NCI-H1092 (cell line): Measurements from ENCODE around the gene ZMYM4.
"Not testable (repeated sequence)": the region's sequence is repeated elsewhere in the genome, so short reads cannot be mapped to it uniquely, and the experiment has no call there.

Experiments used
- DNase-seq: peaks from one replicate; lab custom pipeline; 2025; lab: John Stamatoyannopoulos, UW

The ZMYM4 gene

DNA sequence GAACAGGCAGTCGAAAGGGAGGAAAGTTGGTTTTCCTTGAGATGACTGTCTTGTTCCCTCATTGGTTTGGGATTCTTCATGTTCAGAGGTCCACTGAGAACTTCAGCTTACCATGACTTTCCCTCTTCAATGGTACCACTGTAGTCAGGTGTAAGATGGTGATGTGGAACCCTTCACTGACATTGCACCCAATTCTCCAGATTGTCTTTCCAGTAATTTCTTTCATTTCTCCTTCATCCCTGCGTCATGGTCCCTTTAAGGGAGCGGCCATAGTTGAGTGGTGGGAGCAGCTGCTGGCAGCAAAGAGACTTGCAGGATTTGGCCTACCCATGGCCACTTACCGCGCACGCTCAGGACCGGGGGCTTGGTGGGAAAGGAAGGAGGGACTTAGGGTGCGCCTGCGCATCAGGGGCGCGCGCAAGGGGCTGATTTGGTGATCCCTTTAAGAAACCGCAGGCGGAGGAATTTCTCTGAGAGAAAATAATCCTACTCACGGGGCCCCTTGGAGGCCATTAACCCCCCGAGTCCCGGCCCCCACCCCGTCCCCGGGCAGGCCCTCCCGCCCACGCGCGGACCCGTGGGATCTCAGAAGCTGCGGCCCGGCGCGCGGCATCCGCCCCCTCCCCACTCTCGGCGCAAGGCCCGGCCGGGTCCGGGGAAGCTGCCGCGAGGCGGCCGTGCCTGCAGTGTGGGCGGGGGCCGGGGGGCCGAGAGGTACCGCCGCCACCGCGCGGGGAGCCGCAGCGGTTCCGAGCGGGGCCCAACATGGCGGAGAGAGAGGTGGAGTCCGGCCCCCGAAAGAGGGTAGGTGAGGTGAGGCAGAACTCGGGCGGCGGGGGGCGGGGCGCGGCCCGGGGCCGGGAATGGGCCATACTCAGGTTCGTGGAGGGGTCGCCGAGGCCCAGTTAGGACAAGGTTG lies at the start of gene ZMYM4:
Gene ZMYM4, plus strand, starts transcription at position 428 of the 919 bp plus-strand sequence. Its CDS starts 338 bp downstream, at position 766.
- peak; percentile 97 for DNase-seq

GRCh38 chr1:35220976-35221375 lies 47.5 kb upstream of the ZMYM4 start:
- no peak for DNase-seq

DNA sequence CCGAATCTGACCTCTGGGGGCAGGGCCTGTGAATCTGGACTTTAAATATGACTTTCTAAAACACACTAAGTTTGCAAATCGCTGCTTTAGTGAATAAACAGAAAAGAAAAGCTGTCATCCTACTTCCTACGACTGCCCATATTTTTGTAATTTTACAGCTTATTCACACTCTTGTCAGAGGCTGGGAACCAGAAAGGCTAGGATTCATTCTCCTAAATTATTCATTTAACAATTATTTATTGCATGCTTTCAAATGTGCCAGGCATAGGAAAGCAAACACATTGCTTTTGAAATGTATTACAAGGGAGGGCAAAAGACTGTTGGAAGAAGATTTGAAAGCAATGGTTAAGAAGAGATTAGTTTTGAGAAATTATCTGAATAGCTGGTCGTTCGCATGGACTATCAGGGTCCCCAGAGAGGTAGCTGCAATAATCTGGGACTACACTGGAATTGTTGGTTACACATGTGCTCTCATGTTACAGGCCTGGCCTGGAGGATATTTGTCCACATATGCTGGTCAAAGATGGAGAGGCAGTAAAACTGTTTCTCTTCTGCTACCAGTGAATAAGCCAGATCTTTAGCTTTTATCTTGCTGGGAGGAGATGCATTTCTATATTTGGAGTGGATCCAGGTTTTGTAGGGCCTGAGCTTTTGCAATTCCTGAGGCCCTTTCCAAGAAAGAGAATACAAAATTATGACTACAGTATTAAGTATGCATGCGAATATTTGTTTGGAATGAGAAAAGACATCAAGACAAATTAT lies 46.0 kb upstream of the ZMYM4 start:
- no peak for DNase-seq

DNA sequence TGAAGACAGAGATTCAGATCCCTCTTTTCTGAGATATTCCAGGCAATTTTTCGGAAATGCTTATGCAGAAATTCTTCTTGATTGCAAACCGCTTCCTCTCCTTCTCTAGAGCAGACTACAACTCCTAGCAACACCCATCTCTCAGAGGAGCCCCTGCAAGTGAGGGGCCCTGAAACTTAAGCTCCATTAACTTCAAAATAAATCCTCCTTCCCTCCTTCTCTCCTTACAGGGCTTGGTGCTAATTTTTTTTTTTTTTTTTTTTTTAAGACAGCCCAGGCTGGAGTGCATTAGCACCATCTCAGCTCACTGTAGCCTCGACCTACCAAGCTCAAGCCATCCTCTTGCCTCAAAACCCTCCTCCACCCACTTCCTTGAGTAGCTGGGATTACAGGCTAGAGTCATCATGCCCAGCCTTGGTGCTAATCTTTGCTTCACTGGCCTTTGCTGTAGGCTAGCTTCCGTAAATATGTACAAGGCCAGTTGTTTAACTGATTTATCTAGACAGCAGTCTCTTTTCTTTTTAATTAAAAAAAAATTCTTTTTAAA lies 45.4 kb upstream of the ZMYM4 start:
- DNase-seq, result no peak

- no peak for DNase-seq
These were observed 42.0 kb upstream of the ZMYM4 start for GRCh38 chr1:35226546-35226945.

GRCh38 chr1:35229587-35230360 lies 38.7 kb upstream of the ZMYM4 start:
- no peak for DNase-seq

DNA sequence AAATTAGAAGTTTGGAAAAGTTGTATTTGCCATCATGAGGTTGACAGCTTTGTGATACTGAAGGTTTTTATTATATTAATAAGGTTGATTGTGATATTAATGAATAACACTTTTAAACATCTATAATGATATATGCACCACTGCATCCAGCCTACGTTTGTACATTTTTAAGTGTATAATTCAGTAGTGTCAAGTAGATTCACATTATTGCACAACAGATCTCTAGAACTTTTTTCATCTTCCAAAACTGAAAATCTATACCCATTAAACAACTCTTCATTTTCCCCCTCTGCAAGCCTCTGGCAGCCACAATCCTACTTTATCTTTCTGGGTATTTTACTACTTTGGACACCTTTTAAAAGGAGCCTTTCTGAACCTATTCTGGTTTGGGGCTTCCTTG lies 37.2 kb upstream of the ZMYM4 start:
- DNase-seq, result no peak

- not testable (repeated sequence) for DNase-seq
These were observed 31.7 kb upstream of the ZMYM4 start for GRCh38 chr1:35236772-35237171.

DNA sequence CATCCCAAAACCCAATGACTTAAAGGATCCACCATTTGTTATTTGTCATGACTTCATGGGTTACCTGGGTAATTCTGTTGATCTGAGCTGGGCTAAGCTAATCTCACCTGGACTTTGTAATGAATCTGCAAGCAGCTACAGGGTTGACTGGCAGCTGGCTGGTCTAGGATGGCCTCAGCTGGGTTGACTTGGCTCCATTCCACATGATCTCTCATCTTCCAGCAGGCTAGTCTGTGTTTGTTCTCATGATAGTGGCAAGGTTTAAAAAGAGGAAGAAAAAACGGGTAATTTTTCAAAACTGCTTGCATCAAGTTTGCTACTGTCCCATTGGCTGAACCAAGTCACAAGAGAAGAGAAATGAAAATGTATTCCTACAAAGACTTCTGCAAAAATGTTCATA lies 24.8 kb upstream of the ZMYM4 start:
- peak; percentile 23 for DNase-seq

DNA sequence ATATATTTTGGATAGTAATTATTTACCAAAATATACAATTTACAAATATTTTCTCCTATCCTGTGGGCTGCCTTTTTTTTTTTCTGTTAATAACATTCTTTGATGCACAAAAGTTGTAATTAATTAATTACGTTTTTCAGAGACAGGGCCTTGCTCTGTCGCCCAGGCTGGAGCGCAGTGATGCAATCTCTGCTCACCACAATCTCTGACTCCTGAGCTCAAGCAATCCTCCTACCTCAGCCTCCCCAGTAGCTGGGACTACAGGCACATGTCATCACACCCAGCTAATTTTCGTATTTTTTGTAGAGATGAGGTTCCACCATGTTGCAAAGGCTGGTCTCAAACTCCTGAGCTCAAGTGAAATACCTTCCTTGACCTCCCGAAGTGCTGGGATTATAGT lies 21.3 kb upstream of the ZMYM4 start:
- no peak for DNase-seq

DNA sequence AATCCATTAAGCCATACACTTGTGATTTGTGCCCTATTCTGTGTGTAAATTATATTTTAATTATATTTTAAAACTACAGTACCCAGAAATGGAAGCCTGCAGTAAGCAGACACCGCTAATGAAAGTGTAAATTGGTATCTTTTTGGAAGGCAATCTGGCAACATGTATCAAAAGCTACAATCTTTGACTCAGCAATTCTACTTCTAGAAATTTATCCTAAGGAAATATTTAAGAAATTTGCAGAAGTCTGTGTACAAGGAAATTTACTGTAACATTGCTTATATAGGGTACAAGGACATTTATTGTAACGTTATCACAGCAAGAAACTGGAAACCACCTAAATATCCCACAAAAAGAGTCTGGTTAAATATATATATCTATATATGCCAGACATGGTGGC lies 14.6 kb upstream of the ZMYM4 start:
- no peak for DNase-seq

GRCh38 chr1:35255276-35255675 lies 13.2 kb upstream of the ZMYM4 start:
- no peak for DNase-seq

DNA sequence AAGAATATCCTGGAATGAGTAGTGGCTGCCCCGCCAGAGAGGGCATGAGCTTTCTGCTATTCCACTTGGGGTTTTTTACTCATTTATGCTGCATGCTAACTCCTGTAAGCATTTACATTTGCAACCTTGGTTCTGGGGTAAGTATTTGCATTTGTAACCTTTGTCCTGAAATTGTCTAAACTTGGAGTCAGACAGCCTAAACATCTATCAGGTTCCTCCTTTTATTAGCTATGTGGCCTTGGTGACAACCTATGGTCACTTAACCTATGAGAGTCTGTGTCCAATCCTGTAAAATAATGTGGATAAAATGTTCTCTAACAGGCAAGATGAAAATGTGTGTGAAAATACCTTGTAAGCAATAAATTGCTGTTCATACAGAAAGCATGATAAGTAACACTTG lies 8.9 kb upstream of the ZMYM4 start:
- DNase-seq, result no peak

DNA sequence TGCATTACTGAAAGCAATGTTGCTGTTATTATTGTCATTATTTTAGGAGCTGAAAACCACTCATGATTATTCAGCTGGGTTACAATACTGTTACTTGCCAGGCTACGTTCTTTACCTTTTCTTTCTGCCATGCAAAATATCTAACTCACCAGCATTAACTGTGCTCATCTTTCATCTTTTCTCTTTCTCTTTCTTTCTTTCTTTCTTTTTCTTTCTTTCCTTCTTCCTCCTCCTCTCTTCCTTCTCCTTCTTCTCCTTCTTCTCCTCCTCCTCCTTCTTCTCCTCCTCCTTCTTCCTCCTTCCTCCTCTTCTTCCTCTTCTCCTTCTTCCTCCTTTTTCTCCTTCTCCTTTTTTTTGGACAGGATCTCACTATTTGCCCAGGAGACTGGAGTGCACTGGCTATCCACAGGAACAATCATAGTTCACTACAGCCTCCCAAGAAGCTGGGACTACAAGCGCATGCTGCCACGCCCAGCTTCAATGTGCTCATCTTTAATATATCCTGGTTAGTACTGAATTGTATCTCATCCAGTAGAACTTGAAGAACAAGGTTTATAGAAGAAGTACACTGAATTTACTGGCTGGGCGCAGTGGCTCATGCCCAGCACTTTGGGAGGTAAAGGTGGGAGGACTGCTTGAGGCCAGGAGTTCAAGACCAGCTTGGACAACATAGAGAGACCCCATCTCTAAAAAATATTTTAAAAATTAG lies 6.9 kb upstream of the ZMYM4 start:
- DNase-seq, result no peak

DNA sequence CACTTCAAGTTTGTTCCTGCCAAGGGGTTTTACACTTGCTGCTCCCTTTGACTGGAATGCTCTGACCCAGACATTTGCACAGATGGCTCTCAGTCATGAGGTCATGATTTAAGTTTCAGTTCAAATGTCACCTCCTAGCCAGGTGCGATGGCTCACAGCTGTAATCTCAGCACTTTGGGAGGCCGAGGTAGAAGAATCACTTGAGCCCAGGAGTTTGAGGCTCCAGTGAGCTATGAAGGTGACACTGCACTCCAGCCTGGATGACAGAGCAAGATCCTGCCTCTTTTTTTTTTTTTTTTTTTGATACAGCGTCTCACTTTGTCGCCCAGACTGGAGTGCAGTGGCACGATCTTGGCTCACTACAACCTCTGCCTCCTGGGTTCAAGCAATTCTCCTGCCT lies 4.5 kb upstream of the ZMYM4 start:
- DNase-seq, result no peak

GRCh38 chr1:35264871-35265270 lies 3.6 kb upstream of the ZMYM4 start:
- DNase-seq, result no peak

DNA sequence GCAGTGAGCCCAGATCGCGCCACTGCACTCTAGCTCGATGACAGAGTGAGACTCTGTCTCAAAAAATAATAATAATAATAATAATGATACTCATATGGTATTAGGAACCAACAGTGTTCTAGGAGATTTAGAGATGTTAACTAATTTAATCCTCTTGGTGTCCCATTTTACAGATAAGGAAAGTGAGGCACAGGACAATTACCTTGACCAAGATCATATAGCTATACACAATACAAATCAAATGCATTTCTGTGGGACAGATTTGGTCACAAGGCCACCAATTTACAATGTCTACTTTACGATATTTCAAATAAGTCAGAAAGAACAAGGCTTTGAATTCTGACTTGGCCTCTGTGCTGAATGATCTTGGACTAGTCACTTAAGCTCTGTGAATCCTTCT lies 2.2 kb upstream of the ZMYM4 start:
- DNase-seq, result no peak

DNA sequence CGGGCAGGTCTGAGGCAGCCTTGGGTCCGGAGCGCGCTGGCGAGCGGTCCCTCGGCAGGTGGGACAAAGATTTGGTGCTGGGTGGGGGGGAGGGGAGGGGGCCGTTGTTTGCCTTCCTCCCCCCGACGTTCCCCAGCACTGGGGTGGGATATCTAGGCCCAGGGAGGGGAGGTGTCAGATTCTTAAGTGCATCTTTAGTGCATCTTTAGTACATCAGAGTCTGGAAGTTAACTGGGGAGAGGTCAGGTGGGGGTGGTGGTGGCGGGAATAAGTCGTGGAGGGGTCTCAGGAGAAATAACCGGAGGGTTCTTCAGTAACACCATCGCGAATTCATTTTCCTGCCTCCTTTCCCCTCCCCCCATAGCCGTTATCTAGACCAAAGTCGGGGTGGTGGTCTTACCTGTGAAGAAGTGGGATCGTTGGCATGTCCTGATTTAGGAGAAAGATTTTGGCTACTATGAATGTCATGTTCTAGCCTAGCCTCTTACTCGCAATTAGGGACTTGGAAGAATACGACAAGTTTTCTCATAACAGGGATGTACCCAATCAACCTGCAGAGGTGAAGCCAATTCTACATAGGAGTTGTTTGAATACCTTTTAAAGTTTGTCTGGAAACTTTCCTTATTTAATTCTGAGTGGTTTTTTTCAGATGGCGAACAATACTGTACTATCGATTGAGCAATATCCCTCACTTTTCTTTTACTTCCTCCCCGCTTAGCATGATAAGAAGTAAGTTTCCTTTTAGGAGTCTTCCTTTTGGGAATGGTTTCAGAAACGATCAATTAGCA lies 886 bp downstream of the ZMYM4 start:
- DNase-seq, result no peak

GRCh38 chr1:35269989-35270289 lies 1.4 kb downstream of the ZMYM4 start:
- no peak for DNase-seq

GRCh38 chr1:35270836-35271235 lies 2.3 kb downstream of the ZMYM4 start:
- DNase-seq, result no peak

DNA sequence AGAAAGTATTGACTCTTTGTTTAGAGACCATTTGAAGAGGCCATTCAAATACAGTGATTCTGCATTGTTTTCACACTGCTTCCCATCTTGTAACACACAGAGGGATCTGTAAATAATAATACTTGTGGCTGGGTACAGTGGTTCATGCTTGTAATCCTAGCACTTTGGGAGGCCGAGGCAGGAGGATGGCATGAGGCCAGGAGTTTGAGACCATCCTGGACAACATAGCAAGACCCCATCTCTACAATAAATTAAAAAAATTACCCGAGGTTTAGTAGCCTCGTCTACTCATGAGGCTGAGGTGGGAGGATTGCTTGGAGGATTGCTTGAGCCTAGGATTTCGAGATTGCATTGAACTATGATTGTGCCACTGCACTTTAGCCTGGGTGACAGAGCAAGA lies 5.7 kb downstream of the ZMYM4 start:
- no peak for DNase-seq
